Mesothelial cell of epicardium (in vitro differentiated cells): ENCODE data around the gene SPCS2. TPM values are rescaled to one million over a fixed set of nuclear protein-coding genes. Genes with fewer than 3 reads are reported as not detected.

Experiments
- DNase-seq, 2 experiments: peaks; one replicate each; pipeline ENCODE4 v3.0.0; 2021; ENCODE audit warnings: low spot score in 2 of 2; ENCODE audit not compliant: unreplicated experiment in 2 of 2
- H3K27ac Mint-ChIP-seq: 2 replicates; pipeline ENCODE4 v1.8.0; 2021; ENCODE audit warnings: mixed read lengths
- H3K27me3 Mint-ChIP-seq: 2 replicates; pipeline ENCODE4 v1.8.0; 2021; ENCODE audit warnings: low read depth, mixed read lengths
- H3K36me3 Mint-ChIP-seq: 2 replicates; pipeline ENCODE4 v1.8.0; 2021; ENCODE audit warnings: mixed read lengths
- H3K4me1 Mint-ChIP-seq: 2 replicates; pipeline ENCODE4 v1.8.0; 2021; ENCODE audit warnings: mixed read lengths
- H3K4me3 Mint-ChIP-seq: 2 replicates; pipeline ENCODE4 v1.8.0; 2021; ENCODE audit warnings: mild to moderate bottlenecking, moderate library complexity, mixed read lengths
- H3K9me3 Mint-ChIP-seq: 2 replicates; pipeline ENCODE4 v1.8.0; 2021; ENCODE audit warnings: mixed read lengths
- CTCF ChIP-seq: fragments of 200-600 bp; sonication (generic); IDR thresholded peaks from one replicate; pipeline ENCODE4 v1.5.0; 2021; ENCODE audit warnings: antibody characterized with exemption; ENCODE audit not compliant: unreplicated experiment
- total RNA-seq: library from RNA; stranded (reverse); gene quantifications from 3 replicates; pipeline ENCODE4 v1.2.1, GENCODE V29; 2021

Gene SPCS2
- total RNA-seq, result 101 to 119 TPM (median 106 TPM) in 3 replicates

- Mint-ChIP-seq H3K36me3 (peaks cover 4% of the 10 kb centered on the region), H3K4me3 (peak within 1 kb of the TSS; percentile 99), H3K4me1 (peaks cover 29% of the 10 kb centered on the region), H3K9me3 (no peaks in the 10 kb centered on the region), H3K27me3 (no peaks in the 10 kb centered on the region), H3K27ac (peak within 1 kb of the TSS; percentile 98)
- no peak for TF ChIP-seq CTCF
- peak; percentile 93 to 95 for DNase-seq
These were observed at the start of gene SPCS2, which contains the start of gene XRRA1 for GRCh38 chr11:74948898-74949752. TSS of gene SPCS2 (plus strand) at chr11:74949266. CDS start at chr11:74949286, 20 bp downstream. TSS of gene XRRA1 (minus strand) at chr11:74949091. CDS start at chr11:74940878, 8,213 bp downstream.

- no peak for TF ChIP-seq CTCF
- Mint-ChIP-seq H3K9me3 (peaks cover 47% of the 10 kb centered on the region), H3K4me3 (no peak overlapping the region), H3K27ac (no peak overlapping the region), H3K4me1 (no peaks in the 10 kb centered on the region), H3K36me3 (peaks cover 46% of the 10 kb centered on the region), H3K27me3 (no peaks in the 10 kb centered on the region)
- DNase-seq, result no peak
These were observed 46.7 kb upstream of the SPCS2 start for GRCh38 chr11:74902342-74902741.

GRCh38 chr11:74905326-74905725 is 43.7 kb upstream of the SPCS2 start:
- no peak overlapping the region for H3K27ac Mint-ChIP-seq
- no peaks in the 10 kb centered on the region for H3K4me1 Mint-ChIP-seq
- H3K4me3 Mint-ChIP-seq, result no peak overlapping the region
- TF ChIP-seq CTCF, result no peak
- H3K36me3 Mint-ChIP-seq, result peaks cover 30% of the 10 kb centered on the region
- H3K9me3 Mint-ChIP-seq, result peaks cover 22% of the 10 kb centered on the region
- no peak for DNase-seq
- no peaks in the 10 kb centered on the region for H3K27me3 Mint-ChIP-seq

GRCh38 chr11:74909385-74909784 is 39.7 kb upstream of the SPCS2 start:
- no peaks in the 10 kb centered on the region for H3K27me3 Mint-ChIP-seq
- H3K27ac Mint-ChIP-seq, result no peak overlapping the region
- no peaks in the 10 kb centered on the region for H3K4me1 Mint-ChIP-seq
- DNase-seq, result no peak
- TF ChIP-seq CTCF, result no peak
- peaks cover 17% of the 10 kb centered on the region for H3K36me3 Mint-ChIP-seq
- no peak overlapping the region for H3K4me3 Mint-ChIP-seq
- H3K9me3 Mint-ChIP-seq, result peaks cover 2% of the 10 kb centered on the region

- DNase-seq, result no peak
- H3K27ac Mint-ChIP-seq, result no peak overlapping the region
- H3K9me3 Mint-ChIP-seq, result peaks cover 3% of the 10 kb centered on the region
- no peak for TF ChIP-seq CTCF
- H3K4me1 Mint-ChIP-seq, result no peaks in the 10 kb centered on the region
- peaks cover 21% of the 10 kb centered on the region for H3K36me3 Mint-ChIP-seq
- no peaks in the 10 kb centered on the region for H3K27me3 Mint-ChIP-seq
- no peak overlapping the region for H3K4me3 Mint-ChIP-seq
These were observed 39.3 kb upstream of the SPCS2 start for GRCh38 chr11:74909812-74910211.
